ENCODE measurements around the gene AXL. TPM values are rescaled to one million over a fixed set of nuclear protein-coding genes. Genes with fewer than 3 reads are reported as not detected.

Gene AXL
- total and polyA plus RNA-seq, 9 of the 15 experiments (the other 6 are each of a cell fraction or from before 2014, with no cell fraction given): 0.80 to 6.6 (median 1.6) TPM

GRCh38 chr19:41238244-41238643 is 19.2 kb downstream of the AXL start:
- H3K4me2 ChIP-seq (ENCODE audit: insufficient read depth, low read length): no peak overlapping the region
- intact Hi-C loops (cut with micrococcal nuclease): no loop called here
- no peak for ATAC-seq
- H3K9me3 ChIP-seq (replicated peaks; ENCODE audit: control insufficient read depth, insufficient read depth, low read depth, low read length): no peaks in the 10 kb centered on the region
- CTCF ChIA-PET (ENCODE audit: low intra/inter-chr PET ratio): no interaction called here
- no peaks in the 10 kb centered on the region for H3K79me2 ChIP-seq (ENCODE audit: control insufficient read depth, insufficient read depth, low read length)
- H3K27me3 ChIP-seq (ENCODE audit: control insufficient read depth in 2 of 2, insufficient read depth in 2 of 2, low read length in 2 of 2): peaks cover 5 to 21% of the 10 kb centered on the region in 2 experiments; a peak in 3 of 5 replicates
- in situ Hi-C loops (cut with MboI): no loop called here
- POLR2A ChIA-PET: no interaction called here
- H3K4me1 ChIP-seq (replicated peaks in 1 of 2; ENCODE audit: control insufficient read depth in 2 of 2, insufficient read depth in 2 of 2, low read length in 2 of 2): peaks cover 0 to 6% of the 10 kb centered on the region in 2 experiments; a peak in 1 of 5 replicates
- peaks cover 2% of the 10 kb centered on the region for H3K9me1 ChIP-seq (ENCODE audit: control insufficient read depth, insufficient read depth, low read length)
- DNase-seq (ENCODE audit: extremely low read depth in 1 of 4, low spot score in 3 of 4): no peak
- BruUV-seq (replicated peaks): no TSS peak
- H3K9ac ChIP-seq (ENCODE audit: insufficient read depth in 1 of 2, low read depth in 2 of 2, low read length in 2 of 2): no peak overlapping the region
- H3K4me3 ChIP-seq: no peak overlapping the region
- WGBS (ENCODE audit: insufficient coverage, low coverage, missing lambda C conversion rate): 24% methylated on average over 8 of the region's 10 CpGs
- no peak overlapping the region for H3K27ac ChIP-seq (ENCODE audit: extremely low read depth, low read depth, low read length)
- H4K20me1 ChIP-seq (replicated peaks; ENCODE audit: control insufficient read depth, insufficient read depth, low read length): no peaks in the 10 kb centered on the region
- FAIRE-seq: no peak
- no peaks in the 10 kb centered on the region for H3K36me3 ChIP-seq (ENCODE audit: control insufficient read depth, insufficient read depth, low read length)
- no peak overlapping the region for H2AFZ ChIP-seq (ENCODE audit: low read depth, low read length)
- TF ChIP-seq BRCA1 (IDR thresholded peaks at IDR 0.05) (no peak), BRCA1 (CRISPR knock-in tag; IDR thresholded peaks at IDR 0.05) (no peak), ATF2 (CRISPR knock-in tag; IDR thresholded peaks at IDR 0.05) (no peak), CREB5 (CRISPR knock-in tag; IDR thresholded peaks at IDR 0.05) (no peak), ELF4 (CRISPR knock-in tag; IDR thresholded peaks at IDR 0.05) (no peak), ZNF668 (CRISPR knock-in tag; IDR thresholded peaks at IDR 0.05) (no peak), NFIX (CRISPR knock-in tag; IDR thresholded peaks at IDR 0.05; ENCODE audit: low read depth) (no peak), ZNF518B (CRISPR knock-in tag; IDR thresholded peaks at IDR 0.05) (no peak)
- TF ChIP-seq, protein P1, sequence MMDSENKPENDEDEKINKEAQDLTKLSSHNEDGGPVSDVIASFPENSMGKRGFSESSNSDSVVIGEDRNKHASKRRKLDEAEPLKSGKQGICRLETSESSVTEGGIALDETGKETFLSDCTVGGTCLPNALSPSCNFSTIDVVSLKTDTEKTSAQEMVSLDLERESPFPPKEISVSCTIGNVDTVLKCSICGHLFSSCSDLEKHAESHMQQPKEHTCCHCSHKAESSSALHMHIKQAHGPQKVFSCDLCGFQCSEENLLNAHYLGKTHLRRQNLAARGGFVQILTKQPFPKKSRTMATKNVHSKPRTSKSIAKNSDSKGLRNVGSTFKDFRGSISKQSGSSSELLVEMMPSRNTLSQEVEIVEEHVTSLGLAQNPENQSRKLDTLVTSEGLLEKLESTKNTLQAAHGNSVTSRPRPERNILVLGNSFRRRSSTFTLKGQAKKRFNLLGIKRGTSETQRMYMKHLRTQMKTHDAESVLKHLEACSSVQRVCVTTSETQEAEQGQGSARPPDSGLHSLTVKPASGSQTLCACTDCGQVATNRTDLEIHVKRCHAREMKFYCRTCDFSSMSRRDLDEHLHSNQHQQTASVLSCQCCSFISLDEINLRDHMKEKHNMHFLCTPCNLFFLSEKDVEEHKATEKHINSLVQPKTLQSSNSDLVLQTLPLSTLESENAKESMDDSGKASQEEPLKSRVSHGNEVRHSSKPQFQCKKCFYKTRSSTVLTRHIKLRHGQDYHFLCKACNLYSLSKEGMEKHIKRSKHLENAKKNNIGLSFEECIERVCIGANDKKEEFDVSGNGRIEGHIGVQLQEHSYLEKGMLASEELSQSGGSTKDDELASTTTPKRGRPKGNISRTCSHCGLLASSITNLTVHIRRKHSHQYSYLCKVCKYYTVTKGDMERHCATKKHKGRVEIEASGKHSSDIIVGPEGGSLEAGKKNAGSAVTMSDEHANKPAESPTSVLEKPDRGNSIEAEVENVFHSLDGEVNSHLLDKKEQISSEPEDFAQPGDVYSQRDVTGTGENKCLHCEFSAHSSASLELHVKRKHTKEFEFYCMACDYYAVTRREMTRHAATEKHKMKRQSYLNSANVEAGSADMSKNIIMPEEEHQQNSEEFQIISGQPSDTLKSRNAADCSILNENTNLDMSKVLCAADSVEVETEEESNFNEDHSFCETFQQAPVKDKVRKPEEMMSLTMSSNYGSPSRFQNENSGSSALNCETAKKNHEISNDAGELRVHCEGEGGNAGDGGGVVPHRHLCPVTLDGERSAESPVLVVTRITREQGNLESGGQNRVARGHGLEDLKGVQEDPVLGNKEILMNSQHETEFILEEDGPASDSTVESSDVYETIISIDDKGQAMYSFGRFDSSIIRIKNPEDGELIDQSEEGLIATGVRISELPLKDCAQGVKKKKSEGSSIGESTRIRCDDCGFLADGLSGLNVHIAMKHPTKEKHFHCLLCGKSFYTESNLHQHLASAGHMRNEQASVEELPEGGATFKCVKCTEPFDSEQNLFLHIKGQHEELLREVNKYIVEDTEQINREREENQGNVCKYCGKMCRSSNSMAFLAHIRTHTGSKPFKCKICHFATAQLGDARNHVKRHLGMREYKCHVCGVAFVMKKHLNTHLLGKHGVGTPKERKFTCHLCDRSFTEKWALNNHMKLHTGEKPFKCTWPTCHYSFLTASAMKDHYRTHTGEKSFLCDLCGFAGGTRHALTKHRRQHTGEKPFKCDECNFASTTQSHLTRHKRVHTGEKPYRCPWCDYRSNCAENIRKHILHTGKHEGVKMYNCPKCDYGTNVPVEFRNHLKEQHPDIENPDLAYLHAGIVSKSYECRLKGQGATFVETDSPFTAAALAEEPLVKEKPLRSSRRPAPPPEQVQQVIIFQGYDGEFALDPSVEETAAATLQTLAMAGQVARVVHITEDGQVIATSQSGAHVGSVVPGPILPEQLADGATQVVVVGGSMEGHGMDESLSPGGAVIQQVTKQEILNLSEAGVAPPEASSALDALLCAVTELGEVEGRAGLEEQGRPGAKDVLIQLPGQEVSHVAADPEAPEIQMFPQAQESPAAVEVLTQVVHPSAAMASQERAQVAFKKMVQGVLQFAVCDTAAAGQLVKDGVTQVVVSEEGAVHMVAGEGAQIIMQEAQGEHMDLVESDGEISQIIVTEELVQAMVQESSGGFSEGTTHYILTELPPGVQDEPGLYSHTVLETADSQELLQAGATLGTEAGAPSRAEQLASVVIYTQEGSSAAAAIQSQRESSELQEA (IDR thresholded peaks at IDR 0.05; ENCODE audit: low read depth): no peak
